ENCODE measurements around the gene C5orf47.

GRCh38 chr5:173962436-173962972, 26.5 kb upstream of the C5orf47 start:
- TF ChIP-seq POLR2A (IDR thresholded peaks at IDR 0.05; ENCODE audit: low read length) (no peak), GATA1 (IDR thresholded peaks at IDR 0.05; ENCODE audit: low read depth, low read length) (no peak)

Measured in erythroblast (primary cell).